ENCODE data around the gene GALNT2.

GRCh38 chr1:230145505-230145899, 78.5 kb downstream of the GALNT2 start:
- TF ChIP-seq RAD21 (conservative IDR thresholded peaks at IDR 0.05 in 1 of 2, IDR thresholded peaks at IDR 0.05 in 1 of 2) (no peak), NR3C1 (IDR thresholded peaks at IDR 0.05) (no peak), CTCF (IDR thresholded peaks at IDR 0.05) (no peak), MYC (IDR thresholded peaks at IDR 0.05; ENCODE audit: borderline replicate concordance, low read length) (no peak), CHD4 (IDR thresholded peaks at IDR 0.05; ENCODE audit: borderline replicate concordance) (no peak), PHF8 (IDR thresholded peaks at IDR 0.05; ENCODE audit: borderline replicate concordance, low read depth) (no peak), POLR2A (IDR thresholded peaks at IDR 0.05; ENCODE audit: low read length) (no peak), TFCP2L1 (CRISPR knock-in tag; IDR thresholded peaks at IDR 0.05) (no peak), TP53 (CRISPR knock-in tag; IDR thresholded peaks at IDR 0.05) (no peak), CEBPB (IDR thresholded peaks at IDR 0.05) (no peak), JUN (IDR thresholded peaks at IDR 0.05) (no peak), ZC3H11A (IDR thresholded peaks at IDR 0.05) (no peak)

All from A549 (cell line).